ENCODE measurements around the gene POLR3E.
A peak's percentile ranks its signal among the peaks of the same experiment; 100 is the strongest.

Gene POLR3E

DNA sequence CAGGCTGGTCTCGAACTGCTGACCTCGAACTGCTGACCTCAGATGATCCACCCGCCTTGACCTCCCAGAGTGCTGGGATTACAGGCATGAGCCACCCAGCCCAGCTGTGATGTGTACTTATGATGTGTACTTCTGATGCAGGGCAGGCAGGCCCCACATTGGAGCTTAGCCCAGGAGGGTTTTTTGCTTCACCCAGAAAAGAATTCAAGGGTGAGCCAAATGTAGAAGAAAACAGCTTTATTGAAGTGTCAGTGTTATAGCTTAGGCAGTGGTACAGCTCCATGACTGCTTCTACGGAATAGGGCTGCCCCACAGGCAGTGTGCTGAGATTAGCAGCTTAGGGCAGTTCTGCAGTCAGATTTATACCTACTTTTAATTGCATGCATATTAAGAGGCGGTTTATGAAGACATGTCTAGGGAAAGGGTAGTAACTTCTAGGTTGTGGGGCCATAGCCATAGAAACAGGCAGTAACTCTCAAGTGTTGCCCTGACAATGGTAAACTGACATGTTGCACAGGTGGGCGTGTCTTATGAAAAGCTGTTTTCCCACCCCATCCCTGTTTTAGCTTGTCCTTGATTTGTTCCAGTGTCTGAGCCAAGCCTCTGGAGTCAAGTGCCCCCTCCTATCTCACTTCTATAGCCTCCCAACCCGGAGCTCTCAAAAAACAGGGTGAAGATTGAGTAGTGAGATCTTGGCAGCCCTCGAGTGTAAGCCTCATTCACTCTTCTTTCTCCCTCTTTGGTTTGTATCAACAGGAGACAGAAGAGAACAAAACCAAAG is 24.1 kb upstream of the POLR3E start:
- TF ChIP-seq, protein P1, sequence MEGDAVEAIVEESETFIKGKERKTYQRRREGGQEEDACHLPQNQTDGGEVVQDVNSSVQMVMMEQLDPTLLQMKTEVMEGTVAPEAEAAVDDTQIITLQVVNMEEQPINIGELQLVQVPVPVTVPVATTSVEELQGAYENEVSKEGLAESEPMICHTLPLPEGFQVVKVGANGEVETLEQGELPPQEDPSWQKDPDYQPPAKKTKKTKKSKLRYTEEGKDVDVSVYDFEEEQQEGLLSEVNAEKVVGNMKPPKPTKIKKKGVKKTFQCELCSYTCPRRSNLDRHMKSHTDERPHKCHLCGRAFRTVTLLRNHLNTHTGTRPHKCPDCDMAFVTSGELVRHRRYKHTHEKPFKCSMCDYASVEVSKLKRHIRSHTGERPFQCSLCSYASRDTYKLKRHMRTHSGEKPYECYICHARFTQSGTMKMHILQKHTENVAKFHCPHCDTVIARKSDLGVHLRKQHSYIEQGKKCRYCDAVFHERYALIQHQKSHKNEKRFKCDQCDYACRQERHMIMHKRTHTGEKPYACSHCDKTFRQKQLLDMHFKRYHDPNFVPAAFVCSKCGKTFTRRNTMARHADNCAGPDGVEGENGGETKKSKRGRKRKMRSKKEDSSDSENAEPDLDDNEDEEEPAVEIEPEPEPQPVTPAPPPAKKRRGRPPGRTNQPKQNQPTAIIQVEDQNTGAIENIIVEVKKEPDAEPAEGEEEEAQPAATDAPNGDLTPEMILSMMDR (IDR thresholded peaks at IDR 0.05; ENCODE audit: low read depth, low read length) = no peak
- no peak overlapping the region for H3K4me3 ChIP-seq (replicated peaks in 1 of 2; ENCODE audit: low read depth in 2 of 2, low read length in 2 of 2)
- DNase-seq (ENCODE audit: low read depth in 2 of 2) = peak in 1 of 2 donors; percentile 34

DNA sequence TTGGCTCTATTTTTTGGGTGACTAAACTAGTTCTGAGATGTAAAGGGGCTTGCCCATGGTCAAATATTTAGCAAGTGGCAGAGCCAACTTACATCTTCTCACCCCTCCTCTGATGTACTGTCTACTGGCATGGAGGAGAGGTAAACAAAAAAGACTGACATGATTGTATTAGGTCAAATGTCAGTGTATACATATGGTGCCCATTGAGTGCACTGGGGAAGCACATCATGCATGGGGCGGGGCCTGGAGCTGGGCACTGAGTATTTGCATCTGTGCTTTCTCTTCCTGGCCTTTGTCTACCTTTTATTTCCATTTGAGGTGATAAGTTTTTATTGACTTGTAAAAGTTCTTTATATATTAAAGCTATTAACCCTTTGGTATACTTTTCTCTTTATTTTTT is 22.3 kb upstream of the POLR3E start:
- DNase-seq (ENCODE audit: low read depth in 2 of 2) = no peak
- TF ChIP-seq, protein P1 (IDR thresholded peaks at IDR 0.05; ENCODE audit: low read depth, low read length) = no peak
- H3K4me3 ChIP-seq (replicated peaks in 1 of 2; ENCODE audit: low read depth in 2 of 2, low read length in 2 of 2) = no peak overlapping the region

GRCh38 chr16:22278441-22279230 is 18.6 kb upstream of the POLR3E start:
- TF ChIP-seq, protein P1 (IDR thresholded peaks at IDR 0.05; ENCODE audit: low read depth, low read length) = no peak
- no peak overlapping the region for H3K4me3 ChIP-seq (replicated peaks in 1 of 2; ENCODE audit: low read depth in 2 of 2, low read length in 2 of 2)
- DNase-seq (ENCODE audit: low read depth in 2 of 2) = no peak

- TF ChIP-seq, protein P1 (IDR thresholded peaks at IDR 0.05; ENCODE audit: low read depth, low read length) = no peak
- no peak overlapping the region for H3K4me3 ChIP-seq (replicated peaks in 1 of 2; ENCODE audit: low read depth in 2 of 2, low read length in 2 of 2)
These were observed 14.8 kb upstream of the POLR3E start for GRCh38 chr16:22282254-22282892.

GRCh38 chr16:22284637-22285036 is 12.6 kb upstream of the POLR3E start:
- peak in 1 of 2 donors; percentile 65 for DNase-seq (ENCODE audit: low read depth in 2 of 2)
- TF ChIP-seq, protein P1 (IDR thresholded peaks at IDR 0.05; ENCODE audit: low read depth, low read length) = no peak
- no peak overlapping the region for H3K4me3 ChIP-seq (replicated peaks in 1 of 2; ENCODE audit: low read depth in 2 of 2, low read length in 2 of 2)

More at GRCh38 chr16:22282254-22282892, 14.8 kb upstream of the POLR3E start:
- no peak for DNase-seq (ENCODE audit: low read depth in 2 of 2)

GRCh38 chr16:22285080-22285479 is 12.1 kb upstream of the POLR3E start:
- TF ChIP-seq, protein P1 (IDR thresholded peaks at IDR 0.05; ENCODE audit: low read depth, low read length) = no peak

More at GRCh38 chr16:22285080-22285479, 12.1 kb upstream of the POLR3E start:
- DNase-seq (ENCODE audit: low read depth in 2 of 2) = no peak
- H3K4me3 ChIP-seq (replicated peaks in 1 of 2; ENCODE audit: low read depth in 2 of 2, low read length in 2 of 2) = no peak overlapping the region

All from cardiac fibroblast (primary cell).